Epithelial cell of esophagus (primary cell): ENCODE data around the gene ST6GALNAC5.
"Not testable (repeated sequence)": the region's sequence is repeated elsewhere in the genome, so short reads cannot be mapped to it uniquely, and the experiment has no call there.

Experiments used
- DNase-seq: peaks from one replicate; pipeline ENCODE4 v3.0.0; 2010; ENCODE audit warnings: low read depth
- H3K4me3 ChIP-seq: 2 replicates; pipeline ENCODE4 v1.5.1; 2011; ENCODE audit warnings: mild to moderate bottlenecking, low read length, control low read depth
- TF ChIP-seq, protein P1 (sequence below): IDR thresholded peaks from 2 replicates; pipeline ENCODE4 v1.5.1; 2011; ENCODE audit warnings: low read depth, mild to moderate bottlenecking, low read length, control low read depth, inconsistent platforms; ENCODE audit not compliant: insufficient read depth; ENCODE audit errors: missing control alignments

ST6GALNAC5 gene

DNA sequence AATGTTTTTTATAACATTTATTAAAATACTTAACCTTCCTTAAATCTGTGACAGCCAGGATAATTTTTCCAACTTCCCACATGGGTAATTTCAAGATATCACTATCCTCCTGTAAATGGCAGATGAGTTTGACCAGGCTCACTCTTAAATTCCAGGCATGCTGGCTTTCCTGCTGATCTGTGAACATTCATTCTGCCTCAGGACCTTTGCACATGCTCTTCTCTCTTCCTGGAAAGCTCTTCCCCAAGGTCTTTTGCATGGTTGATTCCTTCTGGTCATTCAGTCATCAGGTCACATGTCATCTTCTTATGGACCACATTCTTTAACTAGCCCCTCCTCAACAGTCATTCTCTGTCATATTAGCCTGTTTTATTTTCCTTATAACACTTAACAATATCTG lies 5.7 kb downstream of the ST6GALNAC5 start:
- TF ChIP-seq, protein P1, sequence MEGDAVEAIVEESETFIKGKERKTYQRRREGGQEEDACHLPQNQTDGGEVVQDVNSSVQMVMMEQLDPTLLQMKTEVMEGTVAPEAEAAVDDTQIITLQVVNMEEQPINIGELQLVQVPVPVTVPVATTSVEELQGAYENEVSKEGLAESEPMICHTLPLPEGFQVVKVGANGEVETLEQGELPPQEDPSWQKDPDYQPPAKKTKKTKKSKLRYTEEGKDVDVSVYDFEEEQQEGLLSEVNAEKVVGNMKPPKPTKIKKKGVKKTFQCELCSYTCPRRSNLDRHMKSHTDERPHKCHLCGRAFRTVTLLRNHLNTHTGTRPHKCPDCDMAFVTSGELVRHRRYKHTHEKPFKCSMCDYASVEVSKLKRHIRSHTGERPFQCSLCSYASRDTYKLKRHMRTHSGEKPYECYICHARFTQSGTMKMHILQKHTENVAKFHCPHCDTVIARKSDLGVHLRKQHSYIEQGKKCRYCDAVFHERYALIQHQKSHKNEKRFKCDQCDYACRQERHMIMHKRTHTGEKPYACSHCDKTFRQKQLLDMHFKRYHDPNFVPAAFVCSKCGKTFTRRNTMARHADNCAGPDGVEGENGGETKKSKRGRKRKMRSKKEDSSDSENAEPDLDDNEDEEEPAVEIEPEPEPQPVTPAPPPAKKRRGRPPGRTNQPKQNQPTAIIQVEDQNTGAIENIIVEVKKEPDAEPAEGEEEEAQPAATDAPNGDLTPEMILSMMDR, result no peak
- no peak overlapping the region for H3K4me3 ChIP-seq
- no peak for DNase-seq

DNA sequence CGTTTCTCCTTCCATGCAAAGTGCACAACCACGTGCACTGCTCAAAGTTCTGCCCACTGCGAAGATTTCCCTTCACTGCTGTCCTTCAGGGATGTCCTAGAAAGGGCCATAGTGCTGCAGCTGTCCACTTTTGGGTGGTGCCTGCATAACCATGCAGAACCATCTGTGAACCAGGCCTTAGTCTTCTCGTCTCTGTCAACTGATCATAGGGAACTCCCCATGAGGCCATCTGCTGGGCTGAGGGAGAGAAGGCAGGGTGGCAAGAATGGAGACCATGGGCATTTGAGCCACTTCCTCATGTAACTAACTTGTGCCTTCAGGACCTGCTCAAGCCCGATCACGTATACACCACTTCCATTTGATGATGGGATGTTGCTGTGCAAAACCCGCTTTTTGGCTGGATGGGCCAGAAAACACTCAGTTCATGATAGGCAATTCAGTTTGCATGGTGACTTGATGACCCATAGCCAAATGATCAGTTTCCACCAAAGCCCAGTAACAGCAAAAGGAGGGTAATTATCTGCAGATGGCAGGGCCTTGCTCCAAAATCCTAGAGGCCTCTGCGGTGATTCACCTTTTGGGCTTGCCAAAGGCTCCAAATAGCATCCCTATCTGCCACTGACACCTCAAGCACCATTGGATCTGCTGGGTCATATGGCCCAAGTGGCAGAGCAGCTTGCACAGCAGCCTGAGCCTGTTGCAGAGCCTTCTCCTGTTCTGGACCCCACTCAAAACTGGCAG lies 9.5 kb downstream of the ST6GALNAC5 start:
- no peak for DNase-seq

GRCh38 chr1:76879014-76879413 lies 11.7 kb downstream of the ST6GALNAC5 start:
- H3K4me3 ChIP-seq, DNase-seq: not testable (repeated sequence)

More for the DNA sequence above, 9.5 kb downstream of the ST6GALNAC5 start:
- H3K4me3 ChIP-seq, result no peak overlapping the region
- TF ChIP-seq, protein P1, result no peak

GRCh38 chr1:76881762-76882161 lies 14.5 kb downstream of the ST6GALNAC5 start:
- TF ChIP-seq, protein P1, result no peak
- no peak overlapping the region for H3K4me3 ChIP-seq
- DNase-seq, result no peak

- H3K4me3 ChIP-seq, result no peak overlapping the region
- DNase-seq, result no peak
- TF ChIP-seq, protein P1, result no peak
Measured at GRCh38 chr1:76891931-76892622, 24.8 kb downstream of the ST6GALNAC5 start.

DNA sequence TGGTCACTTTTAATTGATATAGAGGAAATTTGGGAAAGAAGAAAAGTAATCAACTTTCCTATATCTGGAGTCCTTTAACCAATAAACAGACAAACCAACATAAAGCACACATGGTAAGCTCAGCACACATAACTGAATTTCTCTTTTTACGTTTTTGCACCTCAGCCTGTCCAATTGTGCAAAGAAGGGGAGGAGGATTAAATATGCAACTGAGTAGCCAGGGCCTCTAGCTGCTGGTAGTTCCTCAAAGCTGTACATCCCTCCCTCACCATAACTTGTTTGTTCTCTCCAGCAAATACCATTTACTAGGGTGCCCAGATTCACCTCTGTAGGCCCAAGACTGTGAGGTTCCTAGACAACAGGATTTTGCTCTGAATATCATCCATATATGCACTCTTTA lies 25.4 kb downstream of the ST6GALNAC5 start:
- TF ChIP-seq, protein P1, result no peak
- no peak for DNase-seq
- H3K4me3 ChIP-seq, result no peak overlapping the region

GRCh38 chr1:76901158-76901767 lies 34.0 kb downstream of the ST6GALNAC5 start:
- no peak overlapping the region for H3K4me3 ChIP-seq
- TF ChIP-seq, protein P1, result peak; percentile 99
- peak; percentile 76 for DNase-seq
